ENCODE measurements around the gene CTCF. TPM values are rescaled to one million over a fixed set of nuclear protein-coding genes. Genes with fewer than 3 reads are reported as not detected.

Gene CTCF
- total and polyA plus RNA-seq, 2 donors (not counting 3 experiments of a cell fraction or from before 2014, with no cell fraction given) = 20.7 to 40.0 TPM

GRCh38 chr16:67518676-67519075 lies 43.6 kb upstream of the CTCF start:
- POLR2A ChIA-PET = no interaction called here
- Histone ChIP-seq H4K20me1 (replicated peaks; ENCODE audit: control insufficient read depth, extremely low read depth, insufficient read depth, low read length) (no peaks in the 10 kb centered on the region), H3K9me3 (replicated peaks; ENCODE audit: control insufficient read depth, insufficient read depth, low read length) (no peaks in the 10 kb centered on the region), H3K4me1 (ENCODE audit: control insufficient read depth, extremely low read depth, insufficient read depth, low read length) (peaks cover 16% of the 10 kb centered on the region), H2AFZ (ENCODE audit: low read depth, low read length) (no peak overlapping the region), H3K9ac (replicated peaks; ENCODE audit: extremely low read depth, insufficient read depth, low read length) (no peak overlapping the region), H3K79me2 (ENCODE audit: control insufficient read depth, insufficient read depth, low read length) (no peaks in the 10 kb centered on the region), H3K4me2 (ENCODE audit: insufficient read depth, low read length) (no peak overlapping the region), H3K4me3 (replicated peaks in 1 of 3; ENCODE audit: insufficient read depth in 1 of 3, low read depth in 1 of 3, low read length in 3 of 3) (no peak overlapping the region), H3K27me3 (ENCODE audit: control insufficient read depth in 2 of 2, insufficient read depth in 2 of 2, low read length in 2 of 2) (no peaks in the 10 kb centered on the region), H3K9me1 (replicated peaks; ENCODE audit: control insufficient read depth, extremely low read depth, insufficient read depth, low read length) (no peaks in the 10 kb centered on the region), H3K36me3 (ENCODE audit: control insufficient read depth in 2 of 2, extremely low read depth in 1 of 2, insufficient read depth in 2 of 2, low read length in 2 of 2) (no peaks in the 10 kb centered on the region), H3K27ac (ENCODE audit: insufficient read depth, low read depth, low read length) (no peak overlapping the region)
- DNase-seq (ENCODE audit: low read depth, low spot score) = no peak
- TF ChIP-seq POLR2AphosphoS5 (IDR thresholded peaks at IDR 0.05; ENCODE audit: insufficient read depth, low read depth, low read length) (no peak), JUN (IDR thresholded peaks at IDR 0.05; ENCODE audit: borderline replicate concordance, insufficient read depth, insufficient read length, low read depth) (no peak), EZH2 (IDR thresholded peaks at IDR 0.05; ENCODE audit: borderline replicate concordance, low read depth, low read length, severe bottlenecking) (no peak), GATA2 (IDR thresholded peaks at IDR 0.05; ENCODE audit: insufficient read depth, insufficient read length, low read depth, low read length) (no peak), MYC (IDR thresholded peaks at IDR 0.05; ENCODE audit: low read depth, low read length) (no peak)
- CTCF ChIA-PET = no interaction called here
- intact Hi-C loops (cut with micrococcal nuclease) (no loop called here), dilution Hi-C loops (cut with MboI; ENCODE audit: extremely low pct_ligation_motif_present, low sequenced_read_pairs) (no loop called here)
- FAIRE-seq = no peak
- BruUV-seq (replicated peaks) = no TSS peak

GRCh38 chr16:67519242-67519641 lies 43.1 kb upstream of the CTCF start:
- CTCF ChIA-PET = interaction anchor here (2.9 to 7.3 kb wide), 3 partner anchors 14 to 149 kb away, joined by 40 to 246 read pairs (median 163); partner anchors contain the start of genes C16orf86 and ENKD1
- intact Hi-C loops (cut with micrococcal nuclease) = no loop called here

More at GRCh38 chr16:67519242-67519641, 43.1 kb upstream of the CTCF start:
- FAIRE-seq = no peak
- Histone ChIP-seq H3K9me1 (replicated peaks; ENCODE audit: control insufficient read depth, extremely low read depth, insufficient read depth, low read length) (no peaks in the 10 kb centered on the region), H3K4me2 (ENCODE audit: insufficient read depth, low read length) (no peak overlapping the region), H3K4me3 (replicated peaks in 1 of 3; ENCODE audit: insufficient read depth in 1 of 3, low read depth in 1 of 3, low read length in 3 of 3) (no peak overlapping the region), H3K79me2 (ENCODE audit: control insufficient read depth, insufficient read depth, low read length) (no peaks in the 10 kb centered on the region), H3K27me3 (ENCODE audit: control insufficient read depth in 2 of 2, insufficient read depth in 2 of 2, low read length in 2 of 2) (no peaks in the 10 kb centered on the region), H4K20me1 (replicated peaks; ENCODE audit: control insufficient read depth, extremely low read depth, insufficient read depth, low read length) (no peaks in the 10 kb centered on the region), H2AFZ (ENCODE audit: low read depth, low read length) (no peak overlapping the region), H3K9me3 (replicated peaks; ENCODE audit: control insufficient read depth, insufficient read depth, low read length) (no peaks in the 10 kb centered on the region), H3K9ac (replicated peaks; ENCODE audit: extremely low read depth, insufficient read depth, low read length) (no peak overlapping the region), H3K27ac (ENCODE audit: insufficient read depth, low read depth, low read length) (no peak overlapping the region), H3K36me3 (ENCODE audit: control insufficient read depth in 2 of 2, extremely low read depth in 1 of 2, insufficient read depth in 2 of 2, low read length in 2 of 2) (no peaks in the 10 kb centered on the region), H3K4me1 (ENCODE audit: control insufficient read depth, extremely low read depth, insufficient read depth, low read length) (peaks cover 16% of the 10 kb centered on the region)
- TF ChIP-seq POLR2AphosphoS5 (IDR thresholded peaks at IDR 0.05; ENCODE audit: insufficient read depth, low read depth, low read length) (no peak), FOS (IDR thresholded peaks at IDR 0.05; ENCODE audit: borderline replicate concordance, insufficient read depth, low read length) (no peak), JUN (IDR thresholded peaks at IDR 0.05; ENCODE audit: borderline replicate concordance, insufficient read depth, insufficient read length, low read depth) (no peak), GATA2 (IDR thresholded peaks at IDR 0.05; ENCODE audit: insufficient read depth, insufficient read length, low read depth, low read length) (no peak), POLR2A (IDR thresholded peaks at IDR 0.05; ENCODE audit: low read depth, low read length) (no peak), EZH2 (IDR thresholded peaks at IDR 0.05; ENCODE audit: borderline replicate concordance, low read depth, low read length, severe bottlenecking) (no peak), MYC (IDR thresholded peaks at IDR 0.05; ENCODE audit: low read depth, low read length) (no peak), MAX (IDR thresholded peaks at IDR 0.05; ENCODE audit: insufficient read depth, insufficient read length) (no peak), CTCF (IDR thresholded peaks at IDR 0.05; ENCODE audit: extremely low read depth in 1 of 2, insufficient read depth in 1 of 2, low read depth in 1 of 2, low read length in 2 of 2) (no peak)
- dilution Hi-C loops (cut with MboI; ENCODE audit: extremely low pct_ligation_motif_present, low sequenced_read_pairs) = no loop called here
- no peak for DNase-seq (ENCODE audit: low read depth, low spot score)
- POLR2A ChIA-PET = no interaction called here
- no TSS peak for BruUV-seq (replicated peaks)

Data from endothelial cell of umbilical vein (primary cell).